Astrocyte (in vitro differentiated cells and primary cell): Measurements from ENCODE around the gene AIRE. TPM values are rescaled to one million over a fixed set of nuclear protein-coding genes. Genes with fewer than 3 reads are reported as not detected.

Experiments used
- DNase-seq: peaks from one replicate; pipeline ENCODE4 v3.0.0-alpha.2; 2010; ENCODE audit warnings: low read depth
- FAIRE-seq: peaks from 2 replicates; lab custom pipeline; 2011; peaks lifted over from hg19 to GRCh38; lab: Jason Lieb, UNC
- H2AFZ ChIP-seq: 2 replicates; pipeline ENCODE4 v1.6.0; 2012; ENCODE audit warnings: low read depth, low read length, inconsistent platforms
- H3K27ac ChIP-seq: 2 replicates; pipeline ENCODE4 v1.5.1; 2011; ENCODE audit warnings: low read depth, low read length, inconsistent platforms
- H3K27me3 ChIP-seq: 2 replicates; pipeline ENCODE4 v1.6.0; 2011; ENCODE audit warnings: low read length, inconsistent platforms; ENCODE audit not compliant: insufficient read depth
- H3K36me3 ChIP-seq: 2 replicates; pipeline ENCODE4 v1.5.1; 2011; ENCODE audit warnings: low read length, inconsistent platforms; ENCODE audit not compliant: insufficient read depth
- H3K4me1 ChIP-seq: 2 replicates; pipeline ENCODE4 v1.5.1; 2011; ENCODE audit warnings: low read length, inconsistent platforms; ENCODE audit not compliant: insufficient read depth
- H3K4me2 ChIP-seq: 2 replicates; pipeline ENCODE4 v1.6.0; 2012; ENCODE audit warnings: low read length, inconsistent platforms
- H3K4me3 ChIP-seq: 2 replicates; pipeline ENCODE4 v1.5.1; 2011; ENCODE audit warnings: low read depth, mild to moderate bottlenecking, low read length, inconsistent platforms; ENCODE audit not compliant: insufficient read depth
- H3K79me2 ChIP-seq: 2 replicates; pipeline ENCODE4 v1.6.0; 2012; ENCODE audit warnings: mild to moderate bottlenecking, low read length, inconsistent platforms; ENCODE audit not compliant: insufficient read depth
- H3K9ac ChIP-seq: 2 replicates; pipeline ENCODE4 v1.6.0; 2012; ENCODE audit warnings: mild to moderate bottlenecking, low read length, inconsistent platforms
- H3K9me3 ChIP-seq: 2 replicates; pipeline ENCODE4 v1.5.1; 2012; ENCODE audit warnings: low read depth, mild to moderate bottlenecking, low read length, inconsistent platforms; ENCODE audit not compliant: insufficient read depth
- H4K20me1 ChIP-seq: 2 replicates; pipeline ENCODE4 v1.6.0; 2012; ENCODE audit warnings: low read length, inconsistent platforms; ENCODE audit not compliant: insufficient read depth
- H3K27ac Mint-ChIP-seq: one replicate; pipeline ENCODE4 v1.8.0; 2021; ENCODE audit warnings: mild to moderate bottlenecking, mixed read lengths; ENCODE audit not compliant: unreplicated experiment
- H3K27me3 Mint-ChIP-seq: one replicate; pipeline ENCODE4 v1.8.0; 2021; ENCODE audit warnings: low read depth, mixed read lengths; ENCODE audit not compliant: unreplicated experiment
- H3K36me3 Mint-ChIP-seq: one replicate; pipeline ENCODE4 v1.8.0; 2021; ENCODE audit warnings: low read depth, mixed read lengths; ENCODE audit not compliant: unreplicated experiment
- H3K4me1 Mint-ChIP-seq: one replicate; pipeline ENCODE4 v1.8.0; 2021; ENCODE audit warnings: low read depth, mixed read lengths; ENCODE audit not compliant: unreplicated experiment
- H3K4me3 Mint-ChIP-seq: one replicate; pipeline ENCODE4 v1.8.0; 2021; ENCODE audit warnings: mild to moderate bottlenecking, moderate library complexity, mixed read lengths; ENCODE audit not compliant: unreplicated experiment
- H3K9me3 Mint-ChIP-seq: one replicate; pipeline ENCODE4 v1.8.0; 2021; ENCODE audit warnings: mild to moderate bottlenecking, mixed read lengths; ENCODE audit not compliant: unreplicated experiment
- CTCF ChIP-seq: IDR thresholded peaks from 2 replicates; pipeline ENCODE4 v1.5.1; 2011; ENCODE audit warnings: low read depth, mild to moderate bottlenecking, inconsistent platforms, low read length, moderate library complexity; ENCODE audit not compliant: insufficient read depth
- EZH2 ChIP-seq: IDR thresholded peaks from 2 replicates; pipeline ENCODE4 v1.6.1; 2012; ENCODE audit warnings: mild to moderate bottlenecking, low read length, inconsistent platforms; ENCODE audit not compliant: insufficient read depth
- total RNA-seq: library from RNA; stranded (reverse); gene quantifications from 2 replicates; pipeline ENCODE4 v1.2.1, GENCODE V29; 2021

AIRE gene
- total RNA-seq, 1 donor from 2014 or later = 0.07 TPM

DNA sequence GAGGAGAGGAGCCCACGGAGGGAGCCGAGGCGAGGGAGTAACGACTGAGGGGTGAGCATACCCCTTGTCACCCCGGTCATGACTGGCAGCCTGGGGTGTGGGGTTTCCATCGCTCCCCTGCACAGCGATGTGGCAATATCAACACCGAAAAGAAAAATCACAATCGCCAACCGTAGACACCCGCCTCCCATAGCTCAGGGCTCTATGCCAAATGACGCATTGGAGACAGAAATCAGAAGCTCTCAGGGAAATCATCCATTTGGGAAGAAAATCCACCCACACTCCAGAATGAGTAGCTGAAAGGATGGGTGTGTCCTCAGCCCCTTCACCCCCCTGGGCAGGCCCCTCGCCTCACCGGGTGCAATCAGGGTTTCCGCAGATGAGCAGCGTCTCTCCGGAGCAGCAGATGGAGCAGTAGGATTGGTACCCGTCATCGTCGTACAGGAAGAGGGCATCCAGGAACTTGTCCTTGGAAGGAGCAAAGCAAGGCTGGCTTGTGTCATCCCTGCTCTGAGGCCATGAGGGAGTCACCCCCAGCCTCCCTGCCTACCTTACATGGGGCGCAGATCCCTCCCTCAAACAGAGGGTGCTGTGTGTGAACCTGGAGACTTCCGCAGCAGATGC is 26.5 kb upstream of the AIRE start:
- peaks cover 5% of the 10 kb centered on the region for H3K27me3 ChIP-seq
- no peak overlapping the region for H3K4me3 ChIP-seq
- FAIRE-seq (no peak), DNase-seq (peak; percentile 1)
- H3K9me3 Mint-ChIP-seq = peaks cover 3% of the 10 kb centered on the region
- H3K9me3 ChIP-seq = no peaks in the 10 kb centered on the region
- H3K27me3 Mint-ChIP-seq = peaks cover 27% of the 10 kb centered on the region
- peaks cover 6% of the 10 kb centered on the region for H3K4me1 Mint-ChIP-seq
- H3K4me2 ChIP-seq = no peak overlapping the region
- no peak for TF ChIP-seq EZH2
- no peak for TF ChIP-seq CTCF
- H3K4me1 ChIP-seq = no peaks in the 10 kb centered on the region
- no peak overlapping the region for H3K27ac Mint-ChIP-seq
- H3K9ac ChIP-seq = no peak overlapping the region
- no peaks in the 10 kb centered on the region for H4K20me1 ChIP-seq
- no peaks in the 10 kb centered on the region for H3K36me3 Mint-ChIP-seq
- H3K79me2 ChIP-seq = no peaks in the 10 kb centered on the region
- no peak overlapping the region for H2AFZ ChIP-seq
- H3K4me3 Mint-ChIP-seq = no peak overlapping the region
- no peaks in the 10 kb centered on the region for H3K36me3 ChIP-seq
- H3K27ac ChIP-seq = no peak overlapping the region

DNA sequence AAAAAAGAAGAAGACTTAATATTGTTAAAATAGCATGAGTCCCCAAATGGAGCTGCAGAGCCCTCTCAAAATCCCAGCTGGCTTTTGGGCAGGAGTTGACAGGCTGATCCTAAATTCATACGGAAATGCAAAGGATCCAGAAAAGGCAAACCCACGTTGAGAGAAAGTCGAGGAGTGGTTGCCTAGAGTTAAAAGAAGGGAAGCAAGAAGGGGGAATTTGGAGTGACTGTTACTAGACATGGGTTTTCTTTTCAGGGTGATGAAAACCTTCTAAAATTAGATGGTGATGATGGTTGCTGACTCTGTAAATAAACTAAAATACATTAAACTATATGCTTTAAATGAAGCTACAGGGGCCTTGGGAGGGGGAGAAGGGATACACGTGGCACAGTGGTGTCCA is 25.6 kb upstream of the AIRE start:
- Histone ChIP-seq H3K4me1 (no peaks in the 10 kb centered on the region), H3K9ac (no peak overlapping the region), H2AFZ (no peak overlapping the region), H3K27me3 (peaks cover 5% of the 10 kb centered on the region), H3K36me3 (no peaks in the 10 kb centered on the region), H3K79me2 (no peaks in the 10 kb centered on the region), H4K20me1 (no peaks in the 10 kb centered on the region), H3K9me3 (no peaks in the 10 kb centered on the region), H3K27ac (no peak overlapping the region), H3K4me2 (no peak overlapping the region), H3K4me3 (no peak overlapping the region)
- Mint-ChIP-seq H3K27me3 (peaks cover 27% of the 10 kb centered on the region), H3K4me3 (no peak overlapping the region), H3K36me3 (no peaks in the 10 kb centered on the region), H3K27ac (no peak overlapping the region), H3K9me3 (peaks cover 3% of the 10 kb centered on the region), H3K4me1 (peaks cover 1% of the 10 kb centered on the region)
- DNase-seq (no peak), FAIRE-seq (no peak)
- TF ChIP-seq CTCF (no peak), EZH2 (no peak)

DNA sequence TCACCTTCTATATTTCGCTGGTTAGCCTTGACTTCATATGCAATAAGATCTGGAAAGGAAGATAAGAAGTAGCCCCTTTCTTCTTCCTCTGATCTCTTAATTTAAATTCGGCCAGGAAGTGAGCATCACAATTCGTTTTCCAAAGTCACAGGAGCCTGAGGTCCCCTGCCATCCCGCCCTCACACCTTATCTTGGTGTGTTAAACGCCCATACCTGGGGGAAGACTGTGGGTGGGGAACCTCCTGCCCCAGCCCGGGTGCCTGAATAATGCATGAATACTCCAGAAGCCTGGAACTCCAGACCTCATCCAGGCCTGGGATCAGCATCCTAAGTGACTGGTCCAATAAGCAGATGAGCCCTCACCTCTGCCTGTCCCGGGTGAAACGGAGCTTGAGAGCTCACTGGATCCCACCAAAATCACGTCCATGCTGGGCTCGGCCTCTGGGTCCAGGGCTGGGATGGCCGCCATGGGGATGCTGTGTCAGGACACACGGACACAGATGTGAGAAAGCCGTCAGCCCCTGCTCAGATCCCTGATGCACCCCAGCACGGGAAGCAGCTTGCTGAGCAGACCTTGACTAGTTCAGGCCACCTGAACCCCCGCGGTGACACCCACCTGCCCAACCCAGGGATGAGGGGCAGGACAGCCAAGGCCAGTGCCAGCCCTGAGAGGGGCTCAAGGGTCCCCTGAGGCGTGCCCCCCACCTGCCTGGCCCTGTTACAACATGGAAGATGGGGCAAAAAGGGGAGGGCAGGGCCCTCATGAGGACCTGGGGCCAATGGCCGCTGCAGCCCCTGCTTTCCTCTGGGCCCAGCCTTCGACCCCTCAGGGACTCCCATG is 24.7 kb upstream of the AIRE start:
- Histone ChIP-seq H3K79me2 (no peaks in the 10 kb centered on the region), H3K4me2 (no peak overlapping the region)
- no peak for FAIRE-seq

More for the DNA sequence above, 24.7 kb upstream of the AIRE start:
- Histone ChIP-seq H3K27ac (no peak overlapping the region), H3K4me3 (no peak overlapping the region), H3K36me3 (no peaks in the 10 kb centered on the region), H3K4me1 (no peaks in the 10 kb centered on the region), H3K9me3 (no peaks in the 10 kb centered on the region), H4K20me1 (no peaks in the 10 kb centered on the region), H2AFZ (no peak overlapping the region), H3K9ac (no peak overlapping the region), H3K27me3 (peaks cover 5% of the 10 kb centered on the region)
- no peak for DNase-seq
- TF ChIP-seq EZH2 = no peak
- no peak for TF ChIP-seq CTCF
- peaks cover 3% of the 10 kb centered on the region for H3K9me3 Mint-ChIP-seq
- no peaks in the 10 kb centered on the region for H3K36me3 Mint-ChIP-seq
- peaks cover 27% of the 10 kb centered on the region for H3K27me3 Mint-ChIP-seq
- H3K4me3 Mint-ChIP-seq = no peak overlapping the region
- H3K27ac Mint-ChIP-seq = no peak overlapping the region
- peaks cover 1% of the 10 kb centered on the region for H3K4me1 Mint-ChIP-seq
